22Rv1 (cell line): ENCODE results near the gene IPCEF1.

Experiments
- H3K27ac ChIP-seq: fragments of 450-650 bp; 2 replicates; pipeline ENCODE4 v1.5.1; 2017
- ZFX ChIP-seq: fragments of 450-650 bp; IDR thresholded peaks from 2 replicates; pipeline ENCODE4 v1.6.1; 2017; ENCODE audit warnings: antibody characterized with exemption, borderline replicate concordance
- TF ChIP-seq, protein P1 (sequence below): fragments of 450-650 bp; IDR thresholded peaks from 2 replicates; pipeline ENCODE4 v1.5.1; 2017; ENCODE audit warnings: mild to moderate bottlenecking

IPCEF1 gene

DNA sequence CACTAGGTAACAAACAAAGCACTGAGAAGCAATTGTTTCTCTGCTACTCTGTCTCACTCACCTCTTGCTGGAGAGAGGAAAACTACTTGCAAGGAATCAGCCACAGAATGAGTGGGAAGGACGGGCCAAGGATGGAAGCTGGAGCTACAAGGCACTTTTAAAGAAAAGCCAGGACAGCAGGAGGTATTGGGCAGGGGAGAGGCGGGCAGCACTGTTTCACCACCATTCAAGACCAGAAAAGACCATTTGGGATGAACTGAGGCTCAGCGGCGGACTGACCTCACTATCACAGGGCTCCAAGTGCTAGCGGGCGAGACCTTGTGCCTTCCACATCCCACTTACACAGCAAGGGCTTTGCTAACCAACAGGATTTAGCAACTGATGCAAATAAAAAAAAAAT, 137.4 kb downstream of the IPCEF1 start:
- TF ChIP-seq ZFX, result no peak
- TF ChIP-seq, protein P1, sequence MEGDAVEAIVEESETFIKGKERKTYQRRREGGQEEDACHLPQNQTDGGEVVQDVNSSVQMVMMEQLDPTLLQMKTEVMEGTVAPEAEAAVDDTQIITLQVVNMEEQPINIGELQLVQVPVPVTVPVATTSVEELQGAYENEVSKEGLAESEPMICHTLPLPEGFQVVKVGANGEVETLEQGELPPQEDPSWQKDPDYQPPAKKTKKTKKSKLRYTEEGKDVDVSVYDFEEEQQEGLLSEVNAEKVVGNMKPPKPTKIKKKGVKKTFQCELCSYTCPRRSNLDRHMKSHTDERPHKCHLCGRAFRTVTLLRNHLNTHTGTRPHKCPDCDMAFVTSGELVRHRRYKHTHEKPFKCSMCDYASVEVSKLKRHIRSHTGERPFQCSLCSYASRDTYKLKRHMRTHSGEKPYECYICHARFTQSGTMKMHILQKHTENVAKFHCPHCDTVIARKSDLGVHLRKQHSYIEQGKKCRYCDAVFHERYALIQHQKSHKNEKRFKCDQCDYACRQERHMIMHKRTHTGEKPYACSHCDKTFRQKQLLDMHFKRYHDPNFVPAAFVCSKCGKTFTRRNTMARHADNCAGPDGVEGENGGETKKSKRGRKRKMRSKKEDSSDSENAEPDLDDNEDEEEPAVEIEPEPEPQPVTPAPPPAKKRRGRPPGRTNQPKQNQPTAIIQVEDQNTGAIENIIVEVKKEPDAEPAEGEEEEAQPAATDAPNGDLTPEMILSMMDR, result no peak
- no peak overlapping the region for H3K27ac ChIP-seq

DNA sequence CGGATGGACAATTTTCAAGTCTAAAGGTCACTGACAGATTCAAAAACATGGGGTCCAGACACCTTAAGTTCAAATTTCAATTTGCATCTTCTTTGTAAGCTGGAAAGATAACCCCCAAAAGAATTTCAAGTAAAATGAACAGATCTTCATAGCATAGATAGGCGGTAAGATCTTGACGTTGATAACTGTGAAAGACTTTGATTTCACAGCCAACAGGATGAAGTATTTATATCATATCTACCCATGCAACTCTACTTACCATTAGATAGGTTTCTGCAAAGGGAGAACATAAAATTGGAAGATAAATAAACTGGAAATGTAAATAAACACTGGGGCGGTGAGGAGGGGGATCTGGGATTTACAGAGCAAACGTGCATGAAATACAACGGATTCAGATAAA, 137.8 kb downstream of the IPCEF1 start:
- H3K27ac ChIP-seq, result no peak overlapping the region
- TF ChIP-seq, protein P1, result no peak
- no peak for TF ChIP-seq ZFX

DNA sequence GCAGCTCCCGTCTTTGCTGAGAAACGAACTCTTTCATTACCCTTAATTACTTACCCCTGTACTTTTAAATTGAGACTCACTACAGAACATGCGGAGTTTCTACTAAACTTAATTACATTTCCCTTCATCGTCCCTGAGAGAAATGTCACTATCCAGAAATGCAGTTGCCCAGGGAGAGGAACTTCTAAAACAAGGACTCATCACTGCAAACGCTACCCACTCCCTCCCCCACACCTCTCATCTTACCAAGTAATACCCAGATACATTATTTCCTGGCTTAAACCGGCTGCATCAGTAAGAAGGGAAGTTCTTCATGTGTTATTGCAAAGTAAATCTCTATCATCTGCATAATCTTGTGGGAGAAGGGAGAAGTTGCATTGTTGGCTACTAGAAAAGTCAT, 138.3 kb downstream of the IPCEF1 start:
- no peak overlapping the region for H3K27ac ChIP-seq
- no peak for TF ChIP-seq ZFX
- TF ChIP-seq, protein P1, result no peak

DNA sequence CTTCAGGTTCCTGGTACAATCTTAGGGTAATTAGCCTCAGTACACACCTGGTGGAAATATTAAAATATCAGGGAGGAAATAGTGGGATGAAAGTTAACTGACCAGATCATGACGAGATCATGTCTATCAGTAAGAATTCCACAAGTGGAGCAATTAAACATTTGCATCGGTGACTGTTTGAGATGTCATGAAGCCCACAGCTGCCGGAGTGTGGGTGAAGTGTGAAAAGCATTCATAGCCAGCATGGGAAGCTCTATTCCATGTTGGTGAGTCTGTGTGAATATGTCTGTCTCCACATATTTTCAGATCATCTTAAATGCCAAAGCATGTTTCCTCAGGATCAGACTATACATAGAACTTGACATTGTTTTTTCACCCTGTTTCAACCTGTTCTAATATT, 142.8 kb downstream of the IPCEF1 start:
- TF ChIP-seq ZFX, result no peak
- TF ChIP-seq, protein P1, result no peak
- no peak overlapping the region for H3K27ac ChIP-seq

DNA sequence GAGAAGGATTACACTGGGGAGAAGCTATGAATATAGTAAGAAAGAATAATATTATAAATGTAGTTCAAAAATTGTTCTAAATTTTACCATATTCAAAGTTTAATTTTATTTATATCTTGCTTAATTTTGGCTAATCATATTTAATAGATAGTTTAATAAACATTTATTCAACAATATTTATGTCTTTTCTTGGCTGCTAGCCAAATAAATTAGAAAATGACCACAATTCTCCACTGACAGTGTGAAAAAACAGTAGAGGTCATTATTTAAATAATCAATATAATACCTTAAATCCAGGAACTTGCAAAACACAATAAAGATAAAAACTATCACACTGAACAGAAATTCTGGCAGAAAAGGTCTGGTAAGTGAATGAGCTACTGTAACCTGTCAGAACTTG, 145.9 kb downstream of the IPCEF1 start:
- no peak for TF ChIP-seq ZFX
- TF ChIP-seq, protein P1, result no peak
- no peak overlapping the region for H3K27ac ChIP-seq

DNA sequence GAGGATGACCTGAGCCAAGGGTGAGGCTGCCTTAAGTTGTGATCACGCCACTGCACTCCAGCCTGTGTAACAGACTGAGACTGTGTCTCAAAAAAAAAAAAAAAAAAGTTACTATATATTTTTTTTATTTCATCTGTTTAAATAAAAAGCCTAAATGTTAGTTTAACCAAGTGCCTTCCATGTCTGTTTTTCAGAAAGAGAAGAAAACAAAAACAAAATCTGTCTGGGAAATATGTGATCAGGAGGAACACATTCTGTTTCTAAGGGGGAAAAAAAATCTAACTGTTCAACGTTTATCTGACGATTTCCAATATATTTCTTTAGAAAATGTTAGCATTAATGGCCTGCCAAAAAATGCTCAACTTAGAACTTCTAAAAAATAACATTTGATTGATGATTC, 147.0 kb downstream of the IPCEF1 start:
- H3K27ac ChIP-seq, result no peak overlapping the region
- no peak for TF ChIP-seq ZFX
- TF ChIP-seq, protein P1, result no peak

DNA sequence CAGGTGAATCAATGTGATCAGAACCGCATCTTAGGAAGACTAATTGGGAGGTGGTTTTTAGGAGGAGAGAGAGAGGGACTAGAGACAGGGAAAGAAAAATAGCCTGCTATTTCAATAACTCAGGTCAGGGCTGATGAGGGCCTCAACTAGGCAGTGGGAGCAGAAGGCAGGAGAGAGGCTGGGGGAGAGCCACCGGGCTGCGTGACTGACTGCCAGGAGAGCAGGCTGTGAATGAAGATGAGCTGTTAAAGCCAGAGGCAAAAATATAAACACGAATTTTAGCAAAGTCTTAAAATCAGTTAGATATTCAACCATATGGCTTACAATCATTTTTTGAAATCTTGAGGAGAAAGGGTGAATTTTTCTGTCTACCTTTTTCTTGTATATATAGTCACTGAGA, 149.6 kb downstream of the IPCEF1 start:
- TF ChIP-seq, protein P1, result no peak
- no peak for TF ChIP-seq ZFX
- no peak overlapping the region for H3K27ac ChIP-seq

DNA sequence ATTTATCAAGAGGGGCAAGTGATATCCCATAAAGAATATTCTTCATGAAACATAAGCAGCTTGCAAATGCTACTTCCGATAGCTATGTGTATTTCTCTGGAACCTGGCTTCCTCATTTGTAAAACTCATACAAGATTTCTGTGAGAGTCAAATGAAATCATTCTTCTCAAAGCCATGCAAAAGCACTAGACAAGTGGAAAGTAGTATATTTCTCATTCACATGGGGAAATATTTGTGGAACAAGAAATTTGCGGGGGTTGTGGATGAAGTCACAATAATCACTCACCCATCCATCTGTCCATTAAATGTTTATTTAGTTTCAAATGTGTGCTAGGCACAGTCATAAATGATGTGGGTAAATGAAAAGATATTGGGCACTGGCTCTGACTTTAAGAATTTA, 150.5 kb downstream of the IPCEF1 start:
- no peak for TF ChIP-seq ZFX
- TF ChIP-seq, protein P1, result no peak
- H3K27ac ChIP-seq, result no peak overlapping the region
